HG03097 (cell line): ENCODE measurements around the gene TSHZ2.
"Not testable (repeated sequence)": the region's sequence is repeated elsewhere in the genome, so short reads cannot be mapped to it uniquely, and the experiment has no call there.

ENCODE experiments used
- ATAC-seq: cut with Tn5 transposase; IDR thresholded peaks from one replicate; pipeline ENCODE4 v1.9.1; 2021; ENCODE audit not compliant: unreplicated experiment, low FRiP score

Gene TSHZ2

DNA sequence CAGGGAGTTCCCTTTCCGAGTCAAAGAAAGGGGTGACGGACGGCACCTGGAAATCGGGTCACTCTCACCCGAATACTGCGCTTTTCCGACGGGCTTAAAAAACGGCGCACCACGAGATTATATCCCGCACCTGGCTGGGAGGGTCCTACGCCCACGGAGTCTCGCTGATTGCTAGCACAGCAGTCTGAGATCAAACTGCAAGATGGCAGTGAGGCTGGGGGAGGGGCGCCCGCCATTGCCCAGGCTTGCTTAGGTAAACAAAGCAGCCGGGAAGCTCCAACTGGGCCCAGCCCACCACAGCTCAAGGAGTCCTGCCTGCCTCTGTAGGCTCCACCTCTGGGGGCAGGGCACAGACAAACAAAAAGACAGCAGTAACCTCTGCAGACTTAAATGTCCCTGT lies 500.7 kb downstream of the TSHZ2 start:
- ATAC-seq = not testable (repeated sequence)

DNA sequence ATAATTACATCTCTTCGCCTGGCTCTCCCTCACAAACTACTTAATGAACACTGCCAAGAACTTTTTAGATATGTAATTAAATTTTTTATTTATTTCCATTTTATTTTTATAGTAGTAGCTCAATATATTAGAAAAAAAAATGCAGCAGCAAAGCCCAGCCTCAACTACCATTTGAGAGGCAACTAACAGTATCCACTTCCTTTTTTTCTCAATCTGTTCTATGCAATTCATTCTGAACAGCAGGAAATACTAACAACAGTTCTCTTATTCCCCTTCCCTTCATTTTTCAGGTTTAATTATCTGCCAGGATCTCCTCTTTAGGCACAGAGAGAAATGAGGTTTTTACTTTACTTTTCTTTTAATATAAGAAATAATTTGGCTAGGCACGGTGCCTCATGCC lies 508.8 kb downstream of the TSHZ2 start:
- no peak for ATAC-seq

DNA sequence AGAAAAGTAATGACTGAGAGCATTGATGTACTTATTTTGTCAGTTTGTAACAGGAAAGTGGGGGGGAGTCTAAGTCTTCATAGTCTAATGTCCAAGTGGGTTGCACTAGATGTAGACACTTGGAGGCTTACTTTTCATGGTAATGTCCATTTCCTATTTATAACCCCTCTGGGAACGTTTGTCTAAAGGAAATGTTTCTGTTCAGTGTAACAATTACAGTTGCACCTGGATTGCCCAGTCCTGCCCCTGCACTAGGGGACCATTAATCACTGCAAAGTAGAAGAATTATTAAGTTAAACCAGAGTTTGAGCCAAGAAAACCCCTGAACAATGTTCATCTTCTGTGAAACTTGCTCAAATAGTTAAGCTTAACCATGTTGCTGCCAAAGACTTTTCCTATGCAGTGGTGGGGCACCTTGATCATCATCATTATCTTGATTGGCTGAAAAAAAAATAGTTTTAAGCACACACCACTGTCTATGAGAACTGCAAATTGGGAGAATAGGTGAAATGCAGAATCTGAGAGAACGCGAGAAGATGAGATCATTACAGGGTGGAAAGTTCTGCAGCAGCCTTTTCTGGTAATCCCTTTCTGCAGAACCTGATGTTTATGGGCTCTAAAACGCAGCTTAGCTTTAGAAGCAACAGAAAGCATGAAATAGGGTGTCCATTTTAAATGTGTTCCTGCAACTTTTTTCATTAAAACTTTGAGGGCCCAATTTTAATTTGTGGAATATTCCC lies 515.5 kb downstream of the TSHZ2 start:
- ATAC-seq = no peak

DNA sequence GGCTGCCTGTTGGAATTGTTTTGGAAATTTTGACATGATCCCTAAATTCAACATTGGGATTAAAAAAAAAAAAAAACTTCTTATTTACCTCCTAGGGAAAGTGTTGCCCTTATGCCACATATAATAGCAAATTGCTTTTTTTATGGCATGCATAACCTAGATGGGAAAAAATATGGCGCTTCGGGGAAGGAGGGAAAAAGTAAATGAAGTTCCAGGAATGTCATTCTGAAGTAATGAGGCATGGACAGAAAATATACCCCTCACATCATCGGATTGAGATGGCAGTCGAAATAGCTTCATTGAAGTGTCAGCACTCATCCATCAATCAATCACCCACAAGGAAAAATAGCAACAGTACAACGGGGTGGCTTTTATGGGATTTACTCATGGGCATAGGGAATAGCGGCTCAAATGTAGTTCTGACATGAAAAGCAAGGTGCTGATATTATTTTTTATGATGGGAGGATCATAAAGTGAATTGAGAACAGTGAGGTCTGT lies 516.7 kb downstream of the TSHZ2 start:
- ATAC-seq = no peak

DNA sequence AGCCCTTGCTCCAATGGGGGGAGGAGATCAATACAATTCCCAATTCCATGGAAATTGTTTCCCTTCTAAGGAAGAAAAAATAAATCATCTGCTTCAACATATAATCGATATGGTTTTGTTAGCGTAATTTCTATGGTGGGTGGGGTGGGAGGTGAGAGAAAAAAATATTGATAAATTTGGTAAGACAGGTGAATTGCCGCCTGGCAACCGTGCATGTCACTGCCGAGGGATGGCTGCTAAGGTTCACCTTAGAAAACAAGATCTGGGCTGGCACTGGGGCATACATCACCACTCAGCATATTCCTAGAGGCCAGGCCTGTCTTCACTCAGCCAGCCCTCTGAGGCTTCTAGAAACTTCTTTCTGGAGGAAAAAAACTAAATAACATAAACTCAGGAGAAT lies 517.4 kb downstream of the TSHZ2 start:
- ATAC-seq = no peak

DNA sequence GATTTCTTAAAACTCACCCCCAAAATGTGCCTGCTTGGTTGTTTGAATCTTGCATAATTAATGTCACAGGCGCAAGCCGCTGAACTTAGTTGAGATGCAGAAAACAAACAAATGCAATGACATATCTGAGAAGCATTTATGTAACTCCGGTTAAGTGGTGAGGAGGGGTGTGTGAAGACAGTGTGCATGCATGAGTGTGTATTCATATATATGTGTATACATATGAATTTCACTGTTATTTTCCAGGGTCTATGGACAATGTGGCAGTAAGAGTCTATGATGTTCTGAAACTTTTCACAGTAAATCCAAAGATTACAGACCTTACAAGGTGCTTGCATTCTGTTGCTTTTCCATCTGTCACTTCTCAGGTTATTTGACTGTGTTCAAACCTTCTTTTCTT lies 518.5 kb downstream of the TSHZ2 start:
- no peak for ATAC-seq

DNA sequence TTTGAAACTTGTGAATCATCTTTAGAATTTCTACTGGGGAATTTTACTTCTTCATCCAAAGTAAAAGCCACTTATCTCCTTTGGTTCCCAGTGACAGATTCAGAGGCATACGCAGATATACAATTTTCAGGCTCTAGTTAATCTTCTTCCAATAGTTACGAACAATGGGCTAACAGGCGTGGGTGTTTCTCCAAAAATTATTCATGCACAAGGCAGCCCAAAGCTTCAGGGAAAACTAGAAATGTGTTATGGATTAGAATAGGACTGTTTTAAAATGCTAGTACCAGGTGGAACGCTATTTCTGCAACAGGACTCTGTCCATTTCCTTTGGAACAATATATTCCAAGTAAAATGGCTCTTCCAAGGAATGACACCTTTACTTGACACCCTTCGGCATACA lies 519.3 kb downstream of the TSHZ2 start:
- no peak for ATAC-seq

DNA sequence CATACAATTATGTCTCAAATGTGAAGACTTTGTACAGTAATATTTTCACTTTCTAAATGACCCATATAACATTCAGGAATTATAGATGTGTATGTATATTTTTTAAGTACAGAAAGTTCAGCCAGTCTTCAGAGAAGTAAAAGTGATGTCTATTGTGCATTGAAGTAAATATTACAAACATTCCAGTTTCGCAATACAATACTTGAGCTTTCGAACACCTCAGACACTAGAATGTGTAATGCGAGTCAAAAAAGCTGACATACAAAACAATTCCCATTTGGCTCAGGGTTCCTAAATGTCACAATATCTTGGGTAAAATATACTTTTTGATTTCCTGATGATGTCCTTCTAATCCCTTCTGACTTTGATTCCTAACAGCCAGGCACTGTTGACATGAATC lies 520.1 kb downstream of the TSHZ2 start:
- no peak for ATAC-seq

DNA sequence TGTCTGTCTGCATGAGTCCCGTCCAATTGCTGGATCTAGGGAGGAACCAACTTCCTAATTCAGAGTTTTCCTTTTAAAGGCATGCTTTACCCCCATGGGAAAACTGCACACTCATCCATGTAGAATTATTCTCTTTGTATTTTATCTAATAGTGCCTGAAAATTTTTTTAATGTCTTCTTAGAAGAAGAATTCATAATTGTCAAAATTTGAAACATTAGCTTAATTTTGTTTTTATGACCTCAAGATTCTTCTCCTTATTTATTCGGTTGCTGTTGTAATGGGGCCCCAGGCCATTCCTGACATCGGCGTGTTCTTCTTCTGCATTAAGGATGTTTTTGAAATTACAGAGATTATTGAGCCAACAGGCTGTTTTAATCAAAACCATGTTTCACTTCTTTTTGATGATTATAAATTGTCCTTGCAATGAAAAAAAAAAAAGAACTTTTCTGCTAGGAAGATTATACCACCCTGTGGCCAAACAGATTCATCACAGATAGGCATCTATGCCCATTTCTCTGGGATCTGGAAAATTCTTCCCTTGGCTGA lies 521.2 kb downstream of the TSHZ2 start:
- ATAC-seq = no peak

DNA sequence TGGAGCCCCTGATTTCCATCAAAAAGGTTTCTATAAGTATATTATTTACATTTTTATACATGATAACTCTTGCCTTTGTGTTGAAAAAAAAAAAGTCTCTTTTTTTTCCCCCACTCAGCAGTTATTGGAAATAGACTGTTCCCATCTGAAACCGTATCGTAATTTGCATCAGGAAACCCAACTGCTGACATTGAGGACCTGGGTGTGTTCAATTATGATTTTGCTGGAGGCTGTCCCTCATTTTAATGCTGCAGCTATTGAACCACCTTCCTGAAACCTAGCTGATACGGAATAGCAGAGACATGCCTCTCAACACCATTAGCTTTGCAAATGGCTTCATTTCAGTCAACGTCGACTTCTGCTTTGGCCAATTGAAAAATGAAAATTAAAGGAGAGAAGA lies 522.6 kb downstream of the TSHZ2 start:
- ATAC-seq = no peak

DNA sequence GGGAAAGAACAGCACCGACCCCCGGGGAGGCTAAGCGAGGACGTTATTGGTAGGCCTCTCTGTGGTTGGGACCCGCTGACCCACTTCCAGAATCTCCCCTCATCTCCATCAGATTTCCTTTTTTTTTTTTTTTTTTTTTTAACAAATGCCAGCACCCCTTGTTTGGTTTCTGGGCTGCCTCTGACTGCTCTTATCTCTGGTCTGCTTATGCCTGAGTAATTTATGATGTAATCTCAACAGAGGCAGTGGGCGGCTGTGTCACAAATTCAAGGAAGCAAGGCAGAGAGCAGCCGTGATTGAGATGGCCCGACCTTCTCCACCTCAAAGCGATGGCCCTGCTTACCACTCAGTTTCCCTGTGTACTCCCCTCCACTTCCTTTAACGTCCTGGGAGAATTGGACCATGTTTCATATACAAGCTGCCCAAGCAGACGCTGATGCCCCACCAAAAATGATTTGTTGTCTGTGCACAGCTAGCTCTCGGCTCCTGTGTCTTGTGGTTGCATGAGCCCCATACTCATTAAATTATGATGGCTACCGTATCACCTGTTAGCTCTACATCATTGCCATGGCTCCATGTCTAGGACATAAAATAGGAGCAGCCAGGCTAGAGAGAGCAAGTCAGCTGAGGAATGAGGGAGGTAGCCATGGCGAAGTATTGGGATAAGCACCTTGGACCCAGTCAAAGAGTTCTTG lies 523.4 kb downstream of the TSHZ2 start:
- ATAC-seq = no peak

DNA sequence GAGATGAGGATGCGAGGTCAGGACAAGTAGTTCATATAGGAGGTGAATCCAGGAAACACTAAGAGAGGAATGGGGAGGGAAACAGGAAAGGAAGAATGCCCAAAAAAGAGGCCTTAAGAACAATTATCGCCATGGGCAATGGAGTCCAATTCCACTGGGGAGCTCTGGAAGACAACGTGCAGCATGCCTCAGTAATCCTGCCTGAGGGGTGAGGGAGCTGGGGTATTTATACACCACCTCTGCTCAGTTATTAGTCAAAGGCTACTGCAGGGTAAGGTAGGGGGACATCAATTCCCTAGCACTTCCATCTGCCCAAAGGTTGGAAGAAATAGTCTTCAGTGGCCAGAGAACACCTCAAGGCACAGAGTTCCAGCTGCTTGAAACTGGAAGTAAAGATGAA lies 525.1 kb downstream of the TSHZ2 start:
- ATAC-seq = no peak

DNA sequence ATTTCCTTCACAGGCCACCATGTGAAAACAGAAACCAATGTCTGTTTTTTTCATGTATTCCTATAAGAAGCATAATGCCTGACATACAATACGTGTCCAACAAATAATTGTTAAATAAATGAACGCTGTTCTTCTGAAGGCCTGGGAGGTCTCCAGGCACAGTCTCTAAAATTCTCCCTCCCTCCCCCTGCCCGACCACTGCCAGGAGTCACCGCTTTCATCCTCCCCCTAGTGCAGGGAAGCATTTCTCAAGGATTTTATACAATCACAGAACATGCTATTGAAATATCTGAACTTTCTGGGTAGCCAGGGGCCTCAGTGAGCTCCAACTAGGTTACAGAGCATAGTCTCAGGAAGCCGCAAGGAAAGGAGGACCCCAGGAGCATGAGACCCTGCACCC lies 526.2 kb downstream of the TSHZ2 start:
- ATAC-seq = no peak

DNA sequence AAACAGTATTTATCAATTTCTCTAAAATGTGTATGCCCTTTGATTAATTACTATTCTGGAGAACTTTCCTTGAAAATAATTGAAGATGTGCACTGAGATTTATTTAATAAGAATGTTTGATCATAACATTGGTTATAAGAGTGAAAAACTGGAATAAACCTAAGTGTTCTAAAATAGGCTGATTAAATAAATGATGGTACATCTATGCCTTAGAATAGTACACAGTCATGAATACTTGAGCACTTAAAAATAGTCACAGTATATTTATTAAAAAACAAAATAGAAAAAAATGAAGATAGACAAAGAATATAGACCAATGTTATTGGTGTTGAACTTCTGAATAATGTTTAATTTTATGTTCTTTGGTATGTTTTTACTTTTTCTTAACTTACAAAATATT lies 528.5 kb downstream of the TSHZ2 start:
- ATAC-seq = no peak

DNA sequence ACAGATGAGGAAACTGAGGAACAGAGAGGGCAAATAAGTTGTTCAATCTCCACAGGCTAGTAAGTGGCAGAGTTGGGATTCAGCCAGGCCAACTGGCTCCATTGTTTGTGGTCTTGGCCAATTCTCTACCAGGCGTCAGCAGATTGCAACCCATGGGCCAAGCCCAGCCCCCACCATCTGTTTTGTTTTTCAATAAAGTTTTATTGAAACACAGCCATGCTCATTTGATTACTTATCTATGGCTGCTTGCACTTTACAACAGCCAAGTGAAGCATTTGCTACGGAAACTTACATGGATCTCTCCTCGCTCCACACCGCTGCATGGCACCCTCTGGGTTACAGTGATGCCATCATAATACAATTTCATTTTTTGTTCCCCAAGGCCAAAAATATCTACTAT lies 530.7 kb downstream of the TSHZ2 start:
- ATAC-seq = no peak

DNA sequence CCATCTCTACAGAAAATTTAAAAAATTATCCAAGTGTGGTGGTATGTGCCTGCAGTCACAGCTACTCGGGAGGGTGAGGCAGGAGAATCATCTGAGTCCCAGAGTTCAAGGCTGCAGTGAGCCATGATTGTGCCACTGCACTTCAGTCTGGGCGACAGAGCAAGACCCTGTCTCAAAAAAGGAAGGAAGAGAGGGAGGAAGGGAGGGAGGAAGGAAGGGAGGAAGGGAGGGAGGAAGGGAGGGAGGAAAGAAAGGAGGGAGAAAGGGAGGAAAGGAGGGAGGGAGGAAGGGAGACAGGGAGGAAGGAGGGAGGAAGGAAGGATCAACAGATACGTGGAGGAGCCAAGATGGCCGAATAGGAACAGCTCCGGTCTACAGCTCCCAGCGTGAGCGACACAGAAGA lies 531.4 kb downstream of the TSHZ2 start:
- ATAC-seq = no peak

DNA sequence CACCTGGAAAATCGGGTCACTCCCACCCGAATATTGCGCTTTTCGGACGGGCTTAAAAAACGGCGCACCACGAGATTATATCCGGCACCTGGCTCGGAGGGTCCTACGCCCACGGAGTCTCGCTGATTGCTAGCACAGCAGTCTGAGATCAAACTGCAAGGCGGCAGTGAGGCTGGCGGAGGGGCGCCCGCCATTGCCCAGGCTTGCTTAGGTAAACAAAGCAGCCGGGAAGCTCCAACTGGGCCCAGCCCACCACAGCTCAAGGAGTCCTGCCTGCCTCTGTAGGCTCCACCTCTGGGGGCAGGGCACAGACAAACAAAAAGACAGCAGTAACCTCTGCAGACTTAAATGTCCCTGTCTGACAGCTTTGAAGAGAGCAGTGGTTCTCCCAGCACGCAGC lies 531.9 kb downstream of the TSHZ2 start:
- ATAC-seq = not testable (repeated sequence)

DNA sequence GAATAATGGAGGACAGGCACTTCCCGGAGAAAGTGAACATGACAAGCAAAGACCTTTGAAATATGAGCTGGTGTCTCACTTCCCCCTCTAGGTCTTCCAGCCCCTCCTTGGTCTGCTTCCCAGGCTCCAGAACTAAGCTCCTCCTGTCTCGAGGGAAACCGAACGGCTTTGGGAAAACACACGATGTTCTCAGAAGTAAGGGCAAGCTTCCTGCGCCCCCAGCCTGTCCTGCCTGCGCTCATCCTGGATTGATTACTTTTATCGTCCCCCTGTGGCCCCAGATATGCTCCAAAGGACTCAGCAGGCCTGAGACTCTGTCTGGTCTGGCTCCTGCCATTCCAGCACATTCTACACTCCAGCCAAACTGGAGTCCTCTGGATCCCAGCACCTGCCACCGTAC lies 538.1 kb downstream of the TSHZ2 start:
- no peak for ATAC-seq

DNA sequence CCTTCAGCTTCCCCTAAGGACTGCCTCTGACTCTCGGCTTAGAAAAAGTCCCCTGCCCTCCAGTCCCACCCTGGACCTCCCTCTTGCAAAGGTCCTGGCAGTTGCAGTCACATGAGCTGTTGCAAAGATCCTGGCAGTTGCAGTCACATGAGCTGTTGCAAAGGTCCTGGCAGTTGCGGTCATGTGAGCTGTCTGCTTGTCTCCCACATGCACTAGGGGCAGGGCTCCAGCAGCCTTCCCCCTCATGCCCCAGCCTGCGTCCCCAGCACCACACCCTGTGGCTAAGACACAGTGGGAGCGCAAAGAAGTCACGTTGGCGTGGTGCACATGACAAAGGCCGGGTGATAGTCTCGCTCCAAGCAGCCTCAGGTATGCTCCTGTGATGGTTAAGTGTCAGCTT lies 538.5 kb downstream of the TSHZ2 start:
- no peak for ATAC-seq

DNA sequence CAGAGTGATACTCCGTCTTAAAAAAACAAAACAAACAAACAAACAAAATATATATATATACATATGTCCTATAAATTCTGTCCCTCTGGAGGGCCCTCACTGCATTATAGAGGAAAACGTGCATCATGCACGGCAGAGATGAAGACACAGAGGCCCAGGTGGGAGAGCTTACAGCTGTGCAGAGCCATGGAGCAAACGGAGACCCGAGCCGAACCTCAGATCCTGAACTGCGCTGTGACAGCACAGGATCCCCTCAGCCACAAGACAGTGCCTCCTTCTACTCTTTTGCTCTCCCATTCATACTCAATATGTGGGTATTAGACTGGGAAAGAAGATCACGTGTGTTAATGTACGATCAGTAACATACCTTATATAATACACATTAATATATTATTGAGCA lies 539.9 kb downstream of the TSHZ2 start:
- no peak for ATAC-seq

DNA sequence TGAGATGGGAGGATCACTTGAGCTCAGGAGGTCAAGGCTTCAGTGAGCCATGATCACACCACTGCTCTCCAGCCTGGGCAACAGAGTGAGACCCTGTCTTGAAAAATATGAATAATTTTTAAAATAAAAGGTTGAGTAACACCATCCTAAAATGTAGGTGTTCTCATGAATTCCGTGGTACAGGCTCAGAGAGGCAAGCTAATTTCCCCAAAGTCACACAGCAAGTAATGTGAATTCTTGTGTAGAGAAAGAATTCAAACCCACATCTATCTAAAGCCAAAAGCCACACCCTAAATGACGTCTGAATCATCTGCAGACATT lies 541.0 kb downstream of the TSHZ2 start:
- ATAC-seq = no peak
